ENCODE data around the gene TSPAN18. TPM values are rescaled to one million over a fixed set of nuclear protein-coding genes. Genes with fewer than 3 reads are reported as not detected.

The TSPAN18 gene
- 4.7 and 5.2 TPM in 2 replicates for total RNA-seq

- H3K4me3 ChIP-seq (ENCODE audit: low read depth, low read length), result peak within 1 kb of the TSS; percentile 37
- H3K36me3 ChIP-seq (ENCODE audit: control insufficient read depth, insufficient read depth, low read length), result no peaks in the 10 kb centered on the region
- peaks cover 52% of the 10 kb centered on the region for H3K27me3 ChIP-seq (ENCODE audit: control insufficient read depth, insufficient read depth, low read length)
- no peak for TF ChIP-seq CTCF (IDR thresholded peaks at IDR 0.05; ENCODE audit: insufficient read depth, low read length, poor library complexity, severe bottlenecking)
- DNase-seq (ENCODE audit: low read depth), result no peak
Measured at GRCh38 chr11:44726283-44727113, at the start of gene TSPAN18. Gene TSPAN18, plus strand, starts transcription at chr11:44726962. Its CDS starts 179,455 bp downstream, at chr11:44906417.

- DNase-seq (ENCODE audit: low read depth), result no peak
- H3K36me3 ChIP-seq (ENCODE audit: control insufficient read depth, insufficient read depth, low read length), result no peaks in the 10 kb centered on the region
- no peak for TF ChIP-seq CTCF (IDR thresholded peaks at IDR 0.05; ENCODE audit: insufficient read depth, low read length, poor library complexity, severe bottlenecking)
- peaks cover 2% of the 10 kb centered on the region for H3K27me3 ChIP-seq (ENCODE audit: control insufficient read depth, insufficient read depth, low read length)
- H3K4me3 ChIP-seq (ENCODE audit: low read depth, low read length), result no peak overlapping the region
Measured at GRCh38 chr11:44680982-44681597, 45.7 kb upstream of the TSPAN18 start.

GRCh38 chr11:44681698-44682097 is 45.1 kb upstream of the TSPAN18 start:
- TF ChIP-seq CTCF (IDR thresholded peaks at IDR 0.05; ENCODE audit: insufficient read depth, low read length, poor library complexity, severe bottlenecking), result no peak
- Histone ChIP-seq H3K4me3 (ENCODE audit: low read depth, low read length) (no peak overlapping the region), H3K27me3 (ENCODE audit: control insufficient read depth, insufficient read depth, low read length) (peaks cover 6% of the 10 kb centered on the region), H3K36me3 (ENCODE audit: control insufficient read depth, insufficient read depth, low read length) (no peaks in the 10 kb centered on the region)
- peak; percentile 43 for DNase-seq (ENCODE audit: low read depth)

- no peak for TF ChIP-seq CTCF (IDR thresholded peaks at IDR 0.05; ENCODE audit: insufficient read depth, low read length, poor library complexity, severe bottlenecking)
- H3K4me3 ChIP-seq (ENCODE audit: low read depth, low read length), result no peak overlapping the region
- no peak for DNase-seq (ENCODE audit: low read depth)
- H3K36me3 ChIP-seq (ENCODE audit: control insufficient read depth, insufficient read depth, low read length), result no peaks in the 10 kb centered on the region
- H3K27me3 ChIP-seq (ENCODE audit: control insufficient read depth, insufficient read depth, low read length), result peaks cover 12% of the 10 kb centered on the region
Measured at GRCh38 chr11:44684859-44685281, 41.9 kb upstream of the TSPAN18 start.

- no peaks in the 10 kb centered on the region for H3K36me3 ChIP-seq (ENCODE audit: control insufficient read depth, insufficient read depth, low read length)
- no peak for DNase-seq (ENCODE audit: low read depth)
- H3K4me3 ChIP-seq (ENCODE audit: low read depth, low read length), result no peak overlapping the region
- no peak for TF ChIP-seq CTCF (IDR thresholded peaks at IDR 0.05; ENCODE audit: insufficient read depth, low read length, poor library complexity, severe bottlenecking)
- H3K27me3 ChIP-seq (ENCODE audit: control insufficient read depth, insufficient read depth, low read length), result peaks cover 12% of the 10 kb centered on the region
Measured at GRCh38 chr11:44687388-44687787, 39.4 kb upstream of the TSPAN18 start.

All from kidney epithelial cell (primary cell).